Esophagus muscularis mucosa (tissue), 4 donors: ENCODE data around the gene SAFB. TPM values are rescaled to one million over a fixed set of nuclear protein-coding genes. Genes with fewer than 3 reads are reported as not detected.
"Not testable (repeated sequence)": the region's sequence is repeated elsewhere in the genome, so short reads cannot be mapped to it uniquely, and the experiment has no call there.

Experiments used
- DNase-seq: peaks from one replicate; pipeline ENCODE4 v3.0.0-alpha.2; 2017; ENCODE audit errors: extremely low spot score
- H3K27ac ChIP-seq, 4 donors: fragments of 200-600 bp; sonication (generic); replicated peaks in 1 of 4; 1 replicate in 3 of 4; 2 replicates in 1 of 4; pipeline ENCODE4 v1.5.1; 2016 to 2019; ENCODE audit warnings: mild to moderate bottlenecking in 1 of 4
- H3K27me3 ChIP-seq, 4 donors: fragments of 200-600 bp; sonication (generic); one replicate each; pipeline versions ENCODE4 v1.5.1 to v1.6.0; 2016 to 2019
- H3K36me3 ChIP-seq, 4 donors: fragments of 200-600 bp; sonication (generic); one replicate each; pipeline ENCODE4 v1.5.1; 2016 to 2019
- H3K4me1 ChIP-seq, 4 donors: fragments of 200-600 bp; sonication (generic); one replicate each; pipeline ENCODE4 v1.5.1; 2016 to 2019
- H3K4me3 ChIP-seq, 4 donors: fragments of 200-600 bp; sonication (generic); 1 replicate in 2 of 4; 2 replicates in 2 of 4; pipeline ENCODE4 v1.5.1; 2016 to 2019; ENCODE audit warnings: mild to moderate bottlenecking in 4 of 4, moderate library complexity in 1 of 4
- H3K9me3 ChIP-seq, 4 donors: fragments of 200-600 bp; sonication (generic); 1 replicate in 3 of 4; 2 replicates in 1 of 4; pipeline ENCODE4 v1.5.1; 2016 to 2019
- EP300 ChIP-seq: sonication (generic); formaldehyde crosslinking; IDR thresholded peaks from one replicate; pipeline ENCODE4 v1.6.1; 2017; ENCODE audit warnings: antibody characterized with exemption
- POLR2A ChIP-seq: fragments of 450-650 bp; IDR thresholded peaks from one replicate; pipeline ENCODE4 v1.6.1; 2017; ENCODE audit warnings: antibody characterized with exemption, moderate library complexity, mild to moderate bottlenecking, low read depth
- POLR2AphosphoS5 ChIP-seq, 2 donors: sonication (generic); formaldehyde crosslinking; IDR thresholded peaks; one replicate each; pipeline ENCODE4 v1.6.1; 2017; ENCODE audit warnings: antibody characterized with exemption in 2 of 2
- WGBS: methylation state at CpG from one replicate; pipeline ENCODE4 v1.1.5; 2018; 5-methylcytosine and 5-hydroxymethylcytosine counted together
- intact Hi-C: fragments of 100-400 bp; cut with DNase I; formaldehyde crosslinking; loops from one replicate; pipeline ENCODE4 v1.15.1; 2023
- total RNA-seq, 4 donors: library from RNA; depleted of rRNA; stranded (reverse); fragments of >200 nt; gene quantifications; one replicate each; pipeline versions ENCODE4 v1.1.0 to v1.2.1, GENCODE V29; 2016
- TF ChIP-seq, protein P1 (sequence below), 3 experiments: fragments of 200-600 bp in 2 of 3; fragments of 450-650 bp in 1 of 3; sonication (generic) in 2 of 3; IDR thresholded peaks; one replicate each; pipeline ENCODE4 v1.5.1; 2017 to 2019; ENCODE audit warnings: antibody characterized with exemption in 3 of 3, mild to moderate bottlenecking in 2 of 3, moderate library complexity in 1 of 3

The SAFB gene
- total RNA-seq, 4 donors from 2014 or later, result 48.4 to 96.2 (median 75.7) TPM

DNA sequence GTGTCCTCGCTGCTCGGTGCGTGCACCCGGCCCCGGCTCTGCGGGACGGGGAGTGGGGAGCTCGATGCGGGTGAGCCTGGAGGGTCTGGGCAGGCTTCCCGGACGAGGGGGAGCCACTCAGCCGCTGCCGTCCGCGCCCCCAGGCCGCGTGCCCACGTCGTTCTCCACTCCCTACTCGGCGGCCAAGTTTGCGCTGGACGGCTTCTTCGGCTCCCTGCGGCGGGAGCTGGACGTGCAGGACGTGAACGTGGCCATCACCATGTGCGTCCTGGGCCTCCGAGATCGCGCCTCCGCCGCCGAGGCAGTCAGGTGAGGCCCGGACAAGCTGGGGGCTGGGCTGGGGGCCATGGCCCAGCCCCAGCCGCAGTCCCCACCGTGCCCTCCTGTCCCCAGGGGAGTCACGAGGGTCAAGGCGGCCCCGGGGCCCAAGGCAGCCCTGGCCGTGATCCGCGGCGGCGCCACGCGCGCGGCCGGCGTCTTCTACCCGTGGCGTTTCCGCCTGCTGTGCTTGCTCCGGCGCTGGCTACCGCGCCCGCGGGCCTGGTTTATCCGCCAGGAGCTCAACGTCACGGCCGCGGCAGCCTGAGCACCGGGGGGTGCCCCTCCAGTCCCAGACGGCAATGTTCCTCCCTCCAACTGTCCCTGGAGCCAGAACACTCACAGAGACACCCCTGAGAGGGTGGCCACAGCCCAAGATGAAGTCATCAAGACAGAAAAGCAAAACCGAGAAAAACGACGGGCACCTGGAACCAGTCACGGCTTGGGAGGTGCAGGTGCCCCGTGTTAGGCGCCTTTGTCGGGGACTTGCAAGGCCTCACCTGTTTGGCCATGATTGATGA, 64.7 kb downstream of the SAFB start:
- Histone ChIP-seq H3K4me3 (peak overlapping the region; percentile 63 to 72 (median 66)), H3K27me3 (no peaks in the 10 kb centered on the region), H3K4me1 (peaks cover 20 to 46% (median 41%) of the 10 kb centered on the region in 4 donors), H3K36me3 (peaks cover 0 to 11% (median 11%) of the 10 kb centered on the region in 4 donors), H3K27ac (peak overlapping the region; percentile 82 to 89 (median 85)), H3K9me3 (no peaks in the 10 kb centered on the region)
- no peak for DNase-seq
- 85% methylated on average over 12 of the region's 76 CpGs for WGBS
- intact Hi-C loops, result no loop called here
- TF ChIP-seq EP300, result no peak
- TF ChIP-seq, protein P1, sequence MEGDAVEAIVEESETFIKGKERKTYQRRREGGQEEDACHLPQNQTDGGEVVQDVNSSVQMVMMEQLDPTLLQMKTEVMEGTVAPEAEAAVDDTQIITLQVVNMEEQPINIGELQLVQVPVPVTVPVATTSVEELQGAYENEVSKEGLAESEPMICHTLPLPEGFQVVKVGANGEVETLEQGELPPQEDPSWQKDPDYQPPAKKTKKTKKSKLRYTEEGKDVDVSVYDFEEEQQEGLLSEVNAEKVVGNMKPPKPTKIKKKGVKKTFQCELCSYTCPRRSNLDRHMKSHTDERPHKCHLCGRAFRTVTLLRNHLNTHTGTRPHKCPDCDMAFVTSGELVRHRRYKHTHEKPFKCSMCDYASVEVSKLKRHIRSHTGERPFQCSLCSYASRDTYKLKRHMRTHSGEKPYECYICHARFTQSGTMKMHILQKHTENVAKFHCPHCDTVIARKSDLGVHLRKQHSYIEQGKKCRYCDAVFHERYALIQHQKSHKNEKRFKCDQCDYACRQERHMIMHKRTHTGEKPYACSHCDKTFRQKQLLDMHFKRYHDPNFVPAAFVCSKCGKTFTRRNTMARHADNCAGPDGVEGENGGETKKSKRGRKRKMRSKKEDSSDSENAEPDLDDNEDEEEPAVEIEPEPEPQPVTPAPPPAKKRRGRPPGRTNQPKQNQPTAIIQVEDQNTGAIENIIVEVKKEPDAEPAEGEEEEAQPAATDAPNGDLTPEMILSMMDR (IDR thresholded peaks at IDR 0.05), result peak in 1 of 3 experiments; percentile 4
- peak in 1 of 2 donors; percentile 3 for TF ChIP-seq POLR2AphosphoS5 (IDR thresholded peaks at IDR 0.05)

DNA sequence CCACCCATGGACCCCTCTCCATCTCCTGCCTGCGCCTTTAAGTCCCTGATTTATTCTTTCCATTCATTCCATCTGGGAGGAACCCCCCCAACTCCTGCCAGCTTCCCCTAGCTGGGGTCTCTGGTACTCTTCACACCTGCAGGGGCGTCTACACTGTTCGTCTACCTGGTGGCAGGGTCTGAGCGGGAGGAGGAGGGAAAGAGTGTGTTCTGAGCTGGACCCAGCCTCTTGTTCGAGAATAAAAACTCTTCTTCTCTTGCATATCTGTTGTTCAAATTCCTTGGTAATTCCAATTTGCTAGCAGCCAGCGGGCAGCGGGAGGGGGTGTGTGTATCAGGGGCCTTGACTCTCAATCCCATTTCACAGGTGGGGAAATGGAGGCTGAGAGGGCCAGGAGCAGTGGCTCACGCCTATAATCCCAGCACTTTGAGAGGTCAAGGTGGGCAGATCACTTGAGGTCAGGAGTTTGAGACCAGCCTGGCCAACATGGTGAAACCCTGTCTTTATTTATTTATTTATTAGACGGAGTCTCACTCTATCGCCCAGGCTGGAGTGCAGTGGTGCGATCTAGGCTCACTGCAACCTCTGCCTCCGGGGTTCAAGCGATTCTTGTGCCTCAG, 65.5 kb downstream of the SAFB start:
- peaks cover 25 to 54% (median 48%) of the 10 kb centered on the region in 4 donors for H3K4me1 ChIP-seq
- DNase-seq, intact Hi-C loops, H3K27me3 ChIP-seq, H3K4me3 ChIP-seq, H3K9me3 ChIP-seq, H3K27ac ChIP-seq: not testable (repeated sequence)
- 94% methylated on average over 13 of the region's 13 CpGs for WGBS
- peaks cover 4 to 19% (median 19%) of the 10 kb centered on the region in 4 donors for H3K36me3 ChIP-seq

DNA sequence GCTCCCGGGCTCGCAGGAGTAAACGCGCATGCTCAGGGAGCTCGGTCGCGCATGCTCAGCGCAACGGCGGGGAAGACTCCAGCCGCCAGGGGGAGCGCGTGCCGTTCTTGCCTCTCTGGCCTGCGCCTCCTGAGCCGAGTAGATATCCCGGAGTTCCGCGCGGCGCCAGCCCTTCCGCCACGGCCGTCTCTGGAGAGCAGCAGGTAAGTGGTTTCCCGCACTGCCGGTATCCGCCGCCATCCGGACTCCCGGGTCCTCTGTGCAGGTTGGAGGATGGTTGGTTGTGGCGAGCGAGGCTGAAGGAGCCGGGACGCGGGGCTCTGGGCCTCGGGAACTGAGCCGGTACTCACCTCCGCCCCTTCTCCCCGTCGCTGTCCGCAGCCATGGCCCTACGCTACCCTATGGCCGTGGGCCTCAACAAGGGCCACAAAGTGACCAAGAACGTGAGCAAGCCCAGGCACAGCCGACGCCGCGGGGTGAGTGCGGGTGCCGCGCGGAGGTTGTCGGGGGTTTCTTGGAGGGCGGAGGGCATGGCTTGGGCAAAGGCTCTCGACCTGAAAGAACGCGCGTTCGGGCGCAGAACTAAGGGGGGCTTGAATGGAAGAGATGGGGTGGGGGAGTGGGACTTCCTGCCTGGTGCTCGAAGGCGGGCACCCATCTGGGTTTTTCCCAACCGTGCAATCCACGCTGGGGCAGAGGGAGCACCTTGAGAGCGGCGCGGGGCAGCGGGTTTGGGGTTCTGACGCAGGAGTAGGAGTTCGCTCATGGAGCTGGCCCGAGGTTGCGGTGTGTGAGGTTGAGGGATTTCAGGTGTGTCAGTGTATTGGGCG, 67.5 kb downstream of the SAFB start, which contains the start of gene RPL36:
Gene RPL36 (plus strand): TSS at position 171 of the 830 bp plus-strand sequence. CDS start 213 bp downstream, at position 384.
- WGBS, result 2% methylated on average over 54 of the region's 73 CpGs
- Histone ChIP-seq H3K27me3 (no peaks in the 10 kb centered on the region), H3K27ac (peak within 1 kb of the TSS; percentile 86 to 91 (median 90)), H3K9me3 (no peaks in the 10 kb centered on the region), H3K36me3 (peaks cover 23 to 39% (median 38%) of the 10 kb centered on the region in 4 donors), H3K4me3 (peak within 1 kb of the TSS; percentile 61 to 73 (median 66)), H3K4me1 (peaks cover 25 to 63% (median 53%) of the 10 kb centered on the region in 4 donors)
- TF ChIP-seq, protein P1 (IDR thresholded peaks at IDR 0.05), result peak; percentile 96 to 99 (median 98)
- TF ChIP-seq POLR2AphosphoS5 (IDR thresholded peaks at IDR 0.05) (peak; percentile 98), EP300 (no peak), POLR2A (peak; percentile 86)
- intact Hi-C loops, result no loop called here
- peak; percentile 99 for DNase-seq

DNA sequence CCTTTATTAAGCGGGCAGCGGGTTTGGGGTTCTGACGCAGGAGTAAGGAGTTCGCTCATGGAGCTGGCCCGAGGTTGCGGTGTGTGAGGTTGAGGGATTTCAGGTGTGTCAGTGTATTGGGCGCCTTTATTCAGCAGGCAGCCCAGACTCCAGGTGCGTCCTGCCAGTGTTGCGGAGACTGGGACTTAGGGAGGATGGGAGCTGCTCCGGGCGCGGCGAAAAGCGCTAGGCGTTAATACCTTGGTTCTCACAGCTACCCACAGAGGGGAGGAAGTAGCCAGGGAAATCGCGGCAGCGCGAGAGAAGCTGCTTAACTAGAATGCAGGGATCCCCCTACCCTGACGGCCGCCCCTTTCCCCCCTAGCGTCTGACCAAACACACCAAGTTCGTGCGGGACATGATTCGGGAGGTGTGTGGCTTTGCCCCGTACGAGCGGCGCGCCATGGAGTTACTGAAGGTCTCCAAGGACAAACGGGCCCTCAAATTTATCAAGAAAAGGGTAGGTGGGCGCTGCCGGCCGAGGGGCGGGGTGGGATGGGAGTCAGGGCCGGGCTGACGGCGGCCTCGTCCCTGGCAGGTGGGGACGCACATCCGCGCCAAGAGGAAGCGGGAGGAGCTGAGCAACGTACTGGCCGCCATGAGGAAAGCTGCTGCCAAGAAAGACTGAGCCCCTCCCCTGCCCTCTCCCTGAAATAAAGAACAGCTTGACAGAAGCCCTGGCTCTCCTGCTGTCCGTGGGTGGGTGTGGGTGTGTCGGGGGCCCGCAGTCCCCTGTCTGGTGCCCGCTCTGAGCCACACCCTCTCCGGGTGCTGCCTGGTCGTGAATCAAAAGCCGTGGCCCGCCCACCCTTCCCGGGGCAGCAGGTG, 68.3 kb downstream of the SAFB start:
- intact Hi-C loops, result no loop called here
- TF ChIP-seq POLR2AphosphoS5 (IDR thresholded peaks at IDR 0.05) (peak; percentile 48 to 68), EP300 (no peak)
- TF ChIP-seq, protein P1 (IDR thresholded peaks at IDR 0.05), result no peak
- H3K36me3 ChIP-seq, result peaks cover 32 to 47% (median 47%) of the 10 kb centered on the region in 4 donors
- peaks cover 24 to 60% (median 51%) of the 10 kb centered on the region in 4 donors for H3K4me1 ChIP-seq
- WGBS, result 4% methylated on average over 28 of the region's 54 CpGs
- peak overlapping the region; percentile 61 to 73 (median 66) for H3K4me3 ChIP-seq
- no peaks in the 10 kb centered on the region for H3K27me3 ChIP-seq
- no peaks in the 10 kb centered on the region for H3K9me3 ChIP-seq
- H3K27ac ChIP-seq, result peak overlapping the region; percentile 86 to 91 (median 90)
- no peak for DNase-seq
